HCT116 (cell line): ENCODE measurements around the gene RCC2. TPM values are rescaled to one million over a fixed set of nuclear protein-coding genes. Genes with fewer than 3 reads are reported as not detected.

Experiments used
- ATAC-seq: fragments of 200-7000 bp; cut with Tn5 transposase; 2 replicates; pipeline ENCODE4 v1.9.1; 2020; ENCODE audit warnings: mild to moderate bottlenecking, moderate library complexity
- BruUV-seq: library from RNA; stranded (reverse); fragments of 400-500 nt; replicated peaks from 2 replicates; lab custom pipeline; 2021; lab: Mats Ljungman, UMichigan
- CTCF ChIA-PET: fragments of 300-600 bp; sonication (Branson Sonifier 250); formaldehyde crosslinking; loops from one replicate; lab custom pipeline; 2021; ENCODE audit warnings: antibody characterized with exemption; lab: Charles Lee
- POLR2A ChIA-PET: fragments of 300-600, 350-600 bp; sonication (Branson Sonifier 250); formaldehyde crosslinking; loops from one replicate; lab custom pipeline; 2021; ENCODE audit warnings: antibody characterized with exemption; lab: Charles Lee
- RAD21 ChIA-PET, 2 experiments: fragments of 300-600 bp; sonication (Branson Sonifier 250); formaldehyde crosslinking; loops; one replicate each; lab custom pipeline; 2023; ENCODE audit warnings: low total read pairs in 2 of 2; ENCODE audit not compliant: uncharacterized antibody in 2 of 2, unreplicated experiment in 2 of 2, low non-redundant PET in 1 of 2; lab: Charles Lee
- DNase-seq: peaks from one replicate; pipeline ENCODE4 v3.0.0-alpha.2; 2010; ENCODE audit warnings: low read depth, low spot score
- H2AFZ ChIP-seq: fragments of 200-600 bp; shearing (Covaris generic), sonication (generic); 2 replicates; pipeline ENCODE4 v1.6.1; 2017; ENCODE audit warnings: low read depth, mixed run types, mixed read lengths, antibody characterized with exemption, low read length; ENCODE audit not compliant: poor library complexity, severe bottlenecking
- H3K27ac ChIP-seq: 2 replicates; pipeline ENCODE4 v1.5.1; 2012; ENCODE audit warnings: low read depth, low read length
- H3K27me3 ChIP-seq: fragments of 200-600 bp; sonication (generic); 2 replicates; pipeline ENCODE4 v1.6.1; 2016; ENCODE audit warnings: mixed run types, low read length, mixed read lengths; ENCODE audit not compliant: insufficient read depth
- H3K36me3 ChIP-seq, 2 experiments: fragments of 200-500 bp in 1 of 2; fragments of 200-600 bp in 1 of 2; sonication (Bioruptor generic) in 1 of 2; sonication (generic) in 1 of 2; 2 replicates each; pipeline versions ENCODE4 v1.5.1 to v1.6.1; 2014 to 2016; ENCODE audit warnings: low read length in 2 of 2, inconsistent platforms in 1 of 2, mixed read lengths in 1 of 2, mixed run types in 1 of 2; ENCODE audit not compliant: insufficient read depth in 2 of 2, control insufficient read depth in 1 of 2
- H3K4me1 ChIP-seq, 2 experiments: fragments of 200-600 bp in 1 of 2; sonication (generic) in 1 of 2; 2 replicates each; pipeline versions ENCODE4 v1.5.1 to v1.6.1; 2012 to 2017; ENCODE audit warnings: low read length in 2 of 2, inconsistent platforms in 1 of 2, mild to moderate bottlenecking in 1 of 2, mixed read lengths in 1 of 2, mixed run types in 1 of 2, moderate library complexity in 1 of 2; ENCODE audit not compliant: insufficient read depth in 2 of 2, control insufficient read depth in 1 of 2
- H3K4me2 ChIP-seq: fragments of 200-600 bp; sonication (generic); 2 replicates; pipeline ENCODE4 v1.6.1; 2017; ENCODE audit warnings: mixed run types, low read length, mixed read lengths
- H3K4me3 ChIP-seq, 2 experiments: fragments of 200-600 bp in 1 of 2; sonication (generic) in 1 of 2; replicated peaks in 1 of 2; 2 replicates each; pipeline ENCODE4 v1.5.1; 2011 to 2016; ENCODE audit warnings: low read length in 2 of 2, control low read depth in 1 of 2, low read depth in 1 of 2, mild to moderate bottlenecking in 1 of 2, mixed read lengths in 1 of 2, mixed run types in 1 of 2
- H3K79me2 ChIP-seq: fragments of 200-600 bp; sonication (generic); 2 replicates; pipeline ENCODE4 v1.6.1; 2017; ENCODE audit warnings: mild to moderate bottlenecking, mixed run types, low read length, moderate library complexity, mixed read lengths; ENCODE audit not compliant: insufficient read depth
- H3K9ac ChIP-seq: fragments of 200-600 bp; sonication (generic); 2 replicates; pipeline ENCODE4 v1.6.1; 2016; ENCODE audit warnings: low read length, mixed read lengths
- H3K9me2 ChIP-seq: fragments of 200-600 bp; sonication (generic), shearing (Covaris generic); 2 replicates; pipeline ENCODE4 v1.6.1; 2017; ENCODE audit warnings: mixed run types, mild to moderate bottlenecking, moderate library complexity; ENCODE audit not compliant: insufficient read depth
- H3K9me3 ChIP-seq, 2 experiments: fragments of 200-500 bp in 1 of 2; fragments of 200-600 bp in 1 of 2; sonication (Bioruptor generic) in 1 of 2; sonication (generic) in 1 of 2; 2 replicates each; pipeline ENCODE4 v1.6.1; 2014 to 2017; ENCODE audit warnings: low read length in 2 of 2, mixed read lengths in 2 of 2, inconsistent platforms in 1 of 2, low read depth in 1 of 2, mild to moderate bottlenecking in 1 of 2, mixed run types in 1 of 2, moderate library complexity in 1 of 2; ENCODE audit not compliant: control insufficient read depth in 1 of 2, insufficient read depth in 1 of 2
- H4K20me1 ChIP-seq: fragments of 200-600 bp; sonication (generic), shearing (Covaris generic); 2 replicates; pipeline ENCODE4 v1.6.1; 2017; ENCODE audit warnings: mixed run types, mild to moderate bottlenecking, moderate library complexity; ENCODE audit not compliant: insufficient read depth
- CBX3 ChIP-seq: IDR thresholded peaks from 2 replicates; pipeline ENCODE4 v1.6.1; 2012; ENCODE audit warnings: low read depth
- ELF1 ChIP-seq: IDR thresholded peaks from 2 replicates; pipeline ENCODE4 v1.6.1; 2012; ENCODE audit warnings: low read depth, borderline replicate concordance
- FOSL1 ChIP-seq: IDR thresholded peaks from 2 replicates; pipeline ENCODE4 v1.6.1; 2012; ENCODE audit warnings: low read depth
- JUND ChIP-seq: IDR thresholded peaks from 2 replicates; pipeline ENCODE4 v1.6.1; 2012
- POLR2AphosphoS5 ChIP-seq: IDR thresholded peaks from 2 replicates; pipeline ENCODE4 v1.6.1; 2011; ENCODE audit warnings: mild to moderate bottlenecking, low read depth, low read length, moderate library complexity
- RAD21 ChIP-seq: IDR thresholded peaks from 2 replicates; pipeline ENCODE4 v1.6.1; 2012; ENCODE audit warnings: low read depth, mild to moderate bottlenecking
- SIN3A ChIP-seq: IDR thresholded peaks from 2 replicates; pipeline ENCODE4 v1.6.1; 2012; ENCODE audit warnings: low read depth
- SP1 ChIP-seq: IDR thresholded peaks from 2 replicates; pipeline ENCODE4 v1.6.1; 2012; ENCODE audit warnings: low read depth
- SRF ChIP-seq: IDR thresholded peaks from 2 replicates; pipeline ENCODE4 v1.6.1; 2012; ENCODE audit warnings: low read depth
- YY1 ChIP-seq: IDR thresholded peaks from 2 replicates; pipeline ENCODE4 v1.6.1; 2011; ENCODE audit warnings: low read length, low read depth, moderate library complexity, mild to moderate bottlenecking; ENCODE audit not compliant: insufficient replicate concordance; ENCODE audit errors: extremely low read depth
- ZNF274 ChIP-seq: fragments of 200-500 bp; sonication (Bioruptor generic); IDR thresholded peaks from 2 replicates; pipeline ENCODE4 v1.6.1; 2014; ENCODE audit warnings: mild to moderate bottlenecking, low read depth, low read length, inconsistent platforms
- intact Hi-C: fragments of 100-400 bp; cut with micrococcal nuclease; formaldehyde crosslinking; loops from 2 replicates; pipeline ENCODE4 v1.10.0; 2022
- total RNA-seq: library from RNA; stranded (reverse); gene quantifications from one replicate; pipeline ENCODE4 v1.2.1, GENCODE V29; 2021; ENCODE audit not compliant: unreplicated experiment
- TF ChIP-seq, protein P1 (sequence below), 3 experiments: fragments of 200-600 bp in 1 of 3; sonication (generic) in 1 of 3; IDR thresholded peaks in 2 of 3; conservative IDR thresholded peaks in 1 of 3; 2 replicates each; pipeline ENCODE4 v1.5.1; 2012 to 2017; ENCODE audit warnings: low read depth in 2 of 3, low read length in 2 of 3, antibody characterized with exemption in 1 of 3, borderline replicate concordance in 1 of 3, control low read depth in 1 of 3, mild to moderate bottlenecking in 1 of 3, mixed read lengths in 1 of 3, mixed run types in 1 of 3, moderate library complexity in 1 of 3; ENCODE audit not compliant: insufficient read depth in 1 of 3
- TF ChIP-seq, protein P2 (sequence below): IDR thresholded peaks from 2 replicates; pipeline ENCODE4 v1.6.1; 2012

Gene RCC2
- total RNA-seq, 1 experiment from 2014 or later = 178 TPM

DNA sequence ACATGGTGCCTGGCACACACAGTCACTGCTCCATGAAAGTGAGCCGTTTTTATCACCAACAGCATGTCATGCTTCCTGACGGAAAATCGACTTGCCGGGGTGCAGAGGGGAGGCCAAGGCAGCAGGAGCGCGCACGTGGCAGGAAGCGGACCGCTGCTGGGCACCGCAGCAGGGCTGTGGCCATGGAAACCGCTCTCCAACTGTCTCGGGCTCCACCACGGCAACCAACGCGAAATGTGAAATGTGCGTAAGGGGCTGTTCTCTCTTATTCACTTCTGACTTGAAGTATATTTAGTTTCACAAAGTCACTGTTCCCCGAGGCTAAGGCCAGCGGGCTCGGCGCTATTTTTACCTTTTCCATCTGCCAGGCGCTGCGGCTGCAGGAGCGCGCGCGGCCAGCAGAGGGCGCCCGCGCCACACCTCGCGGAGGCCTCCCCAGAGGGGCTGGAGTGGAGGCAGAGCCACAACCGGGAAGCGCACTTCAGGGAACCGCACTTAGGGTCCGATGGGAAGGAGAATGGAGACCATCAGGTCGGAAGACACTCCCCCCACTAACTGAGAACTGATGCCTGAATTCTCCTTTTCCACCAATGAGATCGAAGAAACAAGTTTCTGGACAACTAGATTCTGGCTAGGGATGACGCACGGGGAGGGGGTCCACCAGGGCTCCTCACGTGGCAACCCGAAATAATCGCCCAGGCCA, 19.7 kb downstream of the RCC2 start:
- Histone ChIP-seq H3K27ac (no peak overlapping the region), H3K27me3 (no peaks in the 10 kb centered on the region), H4K20me1 (no peaks in the 10 kb centered on the region), H3K36me3 (peaks cover 63 to 70% of the 10 kb centered on the region in 2 experiments), H3K9me2 (no peaks in the 10 kb centered on the region), H3K4me1 (no peaks in the 10 kb centered on the region), H3K4me3 (no peak overlapping the region), H3K9me3 (no peaks in the 10 kb centered on the region), H3K4me2 (no peak overlapping the region), H3K79me2 (peaks cover 66% of the 10 kb centered on the region), H2AFZ (no peak overlapping the region), H3K9ac (no peak overlapping the region)
- ChIA-PET RAD21 (no interaction called here), CTCF (no interaction called here), POLR2A (no interaction called here)
- no peak for TF ChIP-seq ZNF274
- peak; percentile 17 for TF ChIP-seq YY1
- TF ChIP-seq, protein P1, sequence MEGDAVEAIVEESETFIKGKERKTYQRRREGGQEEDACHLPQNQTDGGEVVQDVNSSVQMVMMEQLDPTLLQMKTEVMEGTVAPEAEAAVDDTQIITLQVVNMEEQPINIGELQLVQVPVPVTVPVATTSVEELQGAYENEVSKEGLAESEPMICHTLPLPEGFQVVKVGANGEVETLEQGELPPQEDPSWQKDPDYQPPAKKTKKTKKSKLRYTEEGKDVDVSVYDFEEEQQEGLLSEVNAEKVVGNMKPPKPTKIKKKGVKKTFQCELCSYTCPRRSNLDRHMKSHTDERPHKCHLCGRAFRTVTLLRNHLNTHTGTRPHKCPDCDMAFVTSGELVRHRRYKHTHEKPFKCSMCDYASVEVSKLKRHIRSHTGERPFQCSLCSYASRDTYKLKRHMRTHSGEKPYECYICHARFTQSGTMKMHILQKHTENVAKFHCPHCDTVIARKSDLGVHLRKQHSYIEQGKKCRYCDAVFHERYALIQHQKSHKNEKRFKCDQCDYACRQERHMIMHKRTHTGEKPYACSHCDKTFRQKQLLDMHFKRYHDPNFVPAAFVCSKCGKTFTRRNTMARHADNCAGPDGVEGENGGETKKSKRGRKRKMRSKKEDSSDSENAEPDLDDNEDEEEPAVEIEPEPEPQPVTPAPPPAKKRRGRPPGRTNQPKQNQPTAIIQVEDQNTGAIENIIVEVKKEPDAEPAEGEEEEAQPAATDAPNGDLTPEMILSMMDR (IDR thresholded peaks at IDR 0.05 in 2 of 3, conservative IDR thresholded peaks at IDR 0.05 in 1 of 3; ENCODE audit: borderline replicate concordance in 1 of 3, insufficient read depth in 1 of 3, low read depth in 2 of 3, low read length in 2 of 3) = peak; percentile 80 to 100 (median 100)
- TF ChIP-seq SIN3A = no peak
- peak; percentile 90 for TF ChIP-seq RAD21
- TF ChIP-seq POLR2AphosphoS5 = no peak
- no peak for TF ChIP-seq CBX3
- TF ChIP-seq, protein P2, sequence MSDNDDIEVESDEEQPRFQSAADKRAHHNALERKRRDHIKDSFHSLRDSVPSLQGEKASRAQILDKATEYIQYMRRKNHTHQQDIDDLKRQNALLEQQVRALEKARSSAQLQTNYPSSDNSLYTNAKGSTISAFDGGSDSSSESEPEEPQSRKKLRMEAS = no peak
- no peak for TF ChIP-seq FOSL1
- TF ChIP-seq SP1 = no peak
- TF ChIP-seq SRF = no peak
- no peak for TF ChIP-seq ELF1
- TF ChIP-seq JUND = no peak
- DNase-seq (no peak), ATAC-seq (peak; percentile 90)
- BruUV-seq = no TSS peak
- intact Hi-C loops = loop anchor here (1.0 to 5.0 kb wide), 2 partner anchors 66 to 188 kb away; no protein-coding TSS in a partner anchor
